DND-41 (cell line): ENCODE measurements around the gene HOOK1.

Experiments used
- CTCF ChIP-seq: IDR thresholded peaks from 2 replicates; pipeline ENCODE4 v1.5.1; 2012; ENCODE audit warnings: borderline replicate concordance, low read length, moderate library complexity, mild to moderate bottlenecking; ENCODE audit not compliant: poor library complexity, severe bottlenecking; ENCODE audit errors: extremely low read depth
- EZH2 ChIP-seq: IDR thresholded peaks from 3 replicates; pipeline ENCODE4 v1.6.1; 2012; ENCODE audit warnings: borderline replicate concordance, low read depth, mild to moderate bottlenecking, moderate library complexity, low read length, inconsistent platforms; ENCODE audit not compliant: severe bottlenecking

- TF ChIP-seq CTCF (no peak), EZH2 (no peak)
Observed at GRCh38 chr1:59897165-59897564, 82.4 kb downstream of the HOOK1 start.
